CD14-positive monocyte (primary cell): ENCODE data around the gene ATF7IP2. TPM values are rescaled to one million over a fixed set of nuclear protein-coding genes. Genes with fewer than 3 reads are reported as not detected.

ENCODE experiments used
- DNase-seq, 3 donors: peaks; one replicate each; pipeline ENCODE4 v3.0.0-alpha.2; 2011 to 2022
- H2AFZ ChIP-seq: 2 replicates; pipeline ENCODE4 v1.6.0; 2012; ENCODE audit warnings: mild to moderate bottlenecking, low read depth, low read length, inconsistent platforms; ENCODE audit not compliant: insufficient read depth, poor library complexity, severe bottlenecking
- H3K27ac ChIP-seq, 2 donors: 1 replicate in 1 of 2; 2 replicates in 1 of 2; pipeline ENCODE4 v1.5.1; 2012 to 2013; ENCODE audit warnings: low read length in 2 of 2, control low read depth in 1 of 2, inconsistent platforms in 1 of 2, low read depth in 1 of 2, mild to moderate bottlenecking in 1 of 2
- H3K27me3 ChIP-seq, 2 donors: one replicate each; pipeline versions ENCODE4 v1.6.0 to v1.6.1; 2011 to 2013; ENCODE audit warnings: low read length in 2 of 2; ENCODE audit not compliant: control insufficient read depth in 2 of 2, insufficient read depth in 2 of 2
- H3K36me3 ChIP-seq, 2 donors: replicated peaks in 1 of 2; 1 replicate in 1 of 2; 2 replicates in 1 of 2; pipeline versions ENCODE4 v1.5.1 to v1.6.1; 2012 to 2013; ENCODE audit warnings: low read length in 2 of 2, control low read depth in 1 of 2, inconsistent platforms in 1 of 2, mild to moderate bottlenecking in 1 of 2; ENCODE audit not compliant: insufficient read depth in 2 of 2, control insufficient read depth in 1 of 2
- H3K4me1 ChIP-seq, 2 donors: 1 replicate in 1 of 2; 2 replicates in 1 of 2; pipeline versions ENCODE4 v1.5.1 to v1.6.1; 2012 to 2013; ENCODE audit warnings: low read length in 2 of 2, control low read depth in 1 of 2, inconsistent platforms in 1 of 2, mild to moderate bottlenecking in 1 of 2, moderate library complexity in 1 of 2; ENCODE audit not compliant: insufficient read depth in 2 of 2, control insufficient read depth in 1 of 2
- H3K4me2 ChIP-seq: replicated peaks from 2 replicates; pipeline ENCODE3; 2012; ENCODE audit warnings: low read length, moderate library complexity, mild to moderate bottlenecking; ENCODE audit not compliant: poor library complexity, severe bottlenecking; ENCODE audit errors: extremely low read depth
- H3K4me3 ChIP-seq, 3 experiments: fragments of 200-600 bp in 1 of 3; sonication (generic) in 1 of 3; replicated peaks in 1 of 3; 1 replicate in 2 of 3; 2 replicates in 1 of 3; pipeline ENCODE4 v1.5.1; 2011 to 2013; ENCODE audit warnings: low read length in 3 of 3, mild to moderate bottlenecking in 3 of 3, control low read depth in 2 of 3, low read depth in 2 of 3, inconsistent platforms in 1 of 3, moderate library complexity in 1 of 3
- H3K79me2 ChIP-seq: 2 replicates; pipeline ENCODE4 v1.6.0; 2012; ENCODE audit warnings: mild to moderate bottlenecking, control low read depth, inconsistent platforms, low read length, moderate library complexity; ENCODE audit not compliant: insufficient read depth
- H3K9ac ChIP-seq: 2 replicates; pipeline ENCODE4 v1.6.0; 2017; ENCODE audit warnings: low read length, mild to moderate bottlenecking; ENCODE audit not compliant: insufficient read depth, poor library complexity, severe bottlenecking
- H3K9me3 ChIP-seq, 2 donors: replicated peaks in 1 of 2; 1 replicate in 1 of 2; 2 replicates in 1 of 2; pipeline versions ENCODE4 v1.5.1 to v1.6.1; 2012 to 2013; ENCODE audit warnings: low read length in 2 of 2, control low read depth in 1 of 2; ENCODE audit not compliant: control insufficient read depth in 1 of 2, insufficient read depth in 1 of 2
- H4K20me1 ChIP-seq: 2 replicates; pipeline ENCODE4 v1.6.0; 2012; ENCODE audit warnings: mild to moderate bottlenecking, low read length, control low read depth, moderate library complexity; ENCODE audit not compliant: insufficient read depth
- H3K27ac Mint-ChIP-seq, 7 donors: one replicate each; pipeline ENCODE4 v1.8.0; 2020; ENCODE audit warnings: mild to moderate bottlenecking in 7 of 7, mixed read lengths in 7 of 7, moderate library complexity in 6 of 7, inconsistent platforms in 2 of 7
- H3K27me3 Mint-ChIP-seq, 3 donors: one replicate each; pipeline ENCODE4 v1.8.0; 2021 to 2022; ENCODE audit warnings: low read depth in 3 of 3, mild to moderate bottlenecking in 3 of 3, mixed read lengths in 3 of 3, moderate library complexity in 3 of 3, inconsistent platforms in 1 of 3
- H3K36me3 Mint-ChIP-seq, 2 donors: one replicate each; pipeline ENCODE4 v1.8.0; 2020; ENCODE audit warnings: mixed read lengths in 2 of 2, inconsistent platforms in 1 of 2, mild to moderate bottlenecking in 1 of 2
- H3K4me1 Mint-ChIP-seq: one replicate; pipeline ENCODE4 v1.8.0; 2020; ENCODE audit warnings: mild to moderate bottlenecking, mixed read lengths
- H3K4me3 Mint-ChIP-seq, 2 donors: one replicate each; pipeline ENCODE4 v1.8.0; 2020; ENCODE audit warnings: mild to moderate bottlenecking in 2 of 2, mixed read lengths in 2 of 2, moderate library complexity in 1 of 2
- H3K9me3 Mint-ChIP-seq, 7 donors: one replicate each; pipeline ENCODE4 v1.8.0; 2020 to 2022; ENCODE audit warnings: mixed read lengths in 7 of 7, mild to moderate bottlenecking in 6 of 7, moderate library complexity in 6 of 7, inconsistent platforms in 2 of 7
- WGBS: methylation state at CpG from one replicate; pipeline ENCODE4 v1.1.5; 2013; ENCODE audit warnings: missing lambda C conversion rate; ENCODE audit not compliant: insufficient coverage; 5-methylcytosine and 5-hydroxymethylcytosine counted together
- intact Hi-C, 2 donors: fragments of 100-400 bp; cut with micrococcal nuclease; formaldehyde crosslinking; loops; one replicate each; pipeline versions ENCODE4 v1.15.0 to v1.15.1; 2023
- polyA plus RNA-seq, 3 donors: library from polyadenylated mRNA; depleted of rRNA in 1 of 3; unstranded in 2 of 3; stranded (reverse) in 1 of 3; fragments of 300-500 nt in 2 of 3; fragments of >200 nt in 1 of 3; fragmentation: Illumina TruSeq in 2 of 3; gene quantifications; 1 replicate in 2 of 3; 2 replicates in 1 of 3; pipeline ENCODE4 v1.2.3, GENCODE V29; 2012 to 2021
- TF ChIP-seq, protein P1 (sequence below): fragments of 200-600 bp; IDR thresholded peaks from one replicate; pipeline ENCODE4 v1.8.0; 2022; ENCODE audit warnings: antibody characterized with exemption, mild to moderate bottlenecking

Gene ATF7IP2
- polyA plus RNA-seq, 3 donors = 8.7 to 36.4 (median 11.9) TPM

DNA sequence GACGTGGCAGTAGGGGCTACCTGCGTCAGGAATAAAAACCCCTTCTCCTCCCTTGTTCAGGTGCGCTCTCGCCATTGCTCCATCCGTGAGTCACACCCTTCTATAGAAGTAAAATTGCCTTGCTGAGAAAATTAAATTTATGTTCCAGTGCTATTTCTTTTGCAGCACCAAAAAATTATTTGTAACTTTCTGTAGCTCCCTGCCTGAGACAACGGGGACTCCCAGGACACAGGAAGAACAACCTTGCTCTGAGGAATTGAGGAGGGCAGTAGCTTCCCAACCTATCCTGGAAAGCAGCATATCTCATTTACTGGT, 109.1 kb downstream of the ATF7IP2 start:
- Mint-ChIP-seq H3K36me3 (no peaks in the 10 kb centered on the region), H3K9me3 (peaks cover 19 to 43% (median 37%) of the 10 kb centered on the region in 7 donors), H3K27ac (no peak overlapping the region), H3K4me1 (no peaks in the 10 kb centered on the region), H3K4me3 (no peak overlapping the region), H3K27me3 (no peaks in the 10 kb centered on the region)
- no peak for DNase-seq
- no peak overlapping the region for H2AFZ ChIP-seq
- H3K27me3 ChIP-seq = no peaks in the 10 kb centered on the region
- no peaks in the 10 kb centered on the region for H4K20me1 ChIP-seq
- TF ChIP-seq, protein P1, sequence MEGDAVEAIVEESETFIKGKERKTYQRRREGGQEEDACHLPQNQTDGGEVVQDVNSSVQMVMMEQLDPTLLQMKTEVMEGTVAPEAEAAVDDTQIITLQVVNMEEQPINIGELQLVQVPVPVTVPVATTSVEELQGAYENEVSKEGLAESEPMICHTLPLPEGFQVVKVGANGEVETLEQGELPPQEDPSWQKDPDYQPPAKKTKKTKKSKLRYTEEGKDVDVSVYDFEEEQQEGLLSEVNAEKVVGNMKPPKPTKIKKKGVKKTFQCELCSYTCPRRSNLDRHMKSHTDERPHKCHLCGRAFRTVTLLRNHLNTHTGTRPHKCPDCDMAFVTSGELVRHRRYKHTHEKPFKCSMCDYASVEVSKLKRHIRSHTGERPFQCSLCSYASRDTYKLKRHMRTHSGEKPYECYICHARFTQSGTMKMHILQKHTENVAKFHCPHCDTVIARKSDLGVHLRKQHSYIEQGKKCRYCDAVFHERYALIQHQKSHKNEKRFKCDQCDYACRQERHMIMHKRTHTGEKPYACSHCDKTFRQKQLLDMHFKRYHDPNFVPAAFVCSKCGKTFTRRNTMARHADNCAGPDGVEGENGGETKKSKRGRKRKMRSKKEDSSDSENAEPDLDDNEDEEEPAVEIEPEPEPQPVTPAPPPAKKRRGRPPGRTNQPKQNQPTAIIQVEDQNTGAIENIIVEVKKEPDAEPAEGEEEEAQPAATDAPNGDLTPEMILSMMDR = no peak
- H3K79me2 ChIP-seq = no peaks in the 10 kb centered on the region
- H3K36me3 ChIP-seq = no peaks in the 10 kb centered on the region
- no CpG with 5 or more reads among the region's 6 CpGs for WGBS
- no peak overlapping the region for H3K9ac ChIP-seq
- no peak overlapping the region for H3K4me2 ChIP-seq
- intact Hi-C loops = no loop called here
- no peak overlapping the region for H3K4me3 ChIP-seq
- H3K4me1 ChIP-seq = no peaks in the 10 kb centered on the region
- H3K27ac ChIP-seq = no peak overlapping the region
- H3K9me3 ChIP-seq = peaks cover 25 to 30% of the 10 kb centered on the region in 2 donors

DNA sequence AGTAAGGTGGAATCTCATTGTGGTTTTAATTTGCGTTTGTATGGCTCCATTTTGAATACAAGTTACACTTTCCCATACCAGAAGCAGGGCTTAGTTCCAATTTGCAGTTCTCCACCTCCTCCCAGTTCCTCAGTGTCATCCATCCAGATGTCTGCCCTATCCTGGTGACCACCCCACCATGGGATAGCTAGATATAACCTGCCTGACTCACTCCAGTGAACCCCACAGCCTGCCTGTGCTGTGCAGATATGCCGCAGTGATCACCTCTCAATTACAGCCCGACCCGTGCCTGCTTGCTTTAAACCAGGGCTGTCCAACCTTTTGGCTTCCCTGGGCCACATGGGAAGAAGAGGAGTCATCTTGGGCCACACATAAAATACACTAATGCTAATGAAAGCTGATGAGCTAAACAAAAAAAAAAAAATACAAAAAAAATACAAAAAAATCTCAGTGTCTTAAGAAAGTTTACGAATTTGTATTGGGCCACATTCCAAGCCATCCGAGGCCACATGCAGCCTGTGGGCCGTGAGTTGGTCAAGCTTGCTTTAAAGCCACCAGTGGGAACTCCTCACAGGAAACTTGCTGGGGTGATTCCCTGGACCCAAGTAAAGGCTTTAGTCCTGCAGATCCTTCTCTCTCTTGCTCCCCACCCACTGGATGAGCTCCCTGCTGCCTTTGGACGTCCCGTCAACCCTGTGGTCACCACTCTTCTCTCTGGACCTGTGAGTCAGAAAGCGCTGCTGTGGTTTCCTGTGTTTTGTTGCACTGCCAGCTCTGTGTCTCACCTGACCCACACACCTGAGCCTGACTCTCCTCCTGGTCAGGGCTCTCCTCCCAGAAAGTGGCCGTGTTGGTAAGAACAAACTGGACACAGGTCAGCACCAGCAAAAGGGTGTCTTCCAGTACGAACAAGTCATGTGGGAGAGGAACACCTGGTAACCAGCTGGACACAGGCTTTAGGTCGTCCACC, 111.6 kb downstream of the ATF7IP2 start:
- Histone ChIP-seq H3K4me2 (no peak overlapping the region), H3K79me2 (no peaks in the 10 kb centered on the region), H3K4me1 (no peaks in the 10 kb centered on the region), H3K9ac (no peak overlapping the region), H2AFZ (no peak overlapping the region), H3K4me3 (no peak overlapping the region), H3K27me3 (no peaks in the 10 kb centered on the region), H3K36me3 (no peaks in the 10 kb centered on the region), H3K9me3 (peaks cover 25 to 30% of the 10 kb centered on the region in 2 donors), H4K20me1 (no peaks in the 10 kb centered on the region), H3K27ac (no peak overlapping the region)
- Mint-ChIP-seq H3K27ac (no peak overlapping the region), H3K36me3 (no peaks in the 10 kb centered on the region), H3K9me3 (peaks cover 17 to 45% (median 36%) of the 10 kb centered on the region in 7 donors), H3K27me3 (no peaks in the 10 kb centered on the region), H3K4me1 (no peaks in the 10 kb centered on the region), H3K4me3 (no peak overlapping the region)
- intact Hi-C loops = no loop called here
- DNase-seq = no peak
- 99% methylated on average over 10 of the region's 13 CpGs for WGBS
- TF ChIP-seq, protein P1 = no peak
